ENCODE data around the gene CTPS2.

DNA sequence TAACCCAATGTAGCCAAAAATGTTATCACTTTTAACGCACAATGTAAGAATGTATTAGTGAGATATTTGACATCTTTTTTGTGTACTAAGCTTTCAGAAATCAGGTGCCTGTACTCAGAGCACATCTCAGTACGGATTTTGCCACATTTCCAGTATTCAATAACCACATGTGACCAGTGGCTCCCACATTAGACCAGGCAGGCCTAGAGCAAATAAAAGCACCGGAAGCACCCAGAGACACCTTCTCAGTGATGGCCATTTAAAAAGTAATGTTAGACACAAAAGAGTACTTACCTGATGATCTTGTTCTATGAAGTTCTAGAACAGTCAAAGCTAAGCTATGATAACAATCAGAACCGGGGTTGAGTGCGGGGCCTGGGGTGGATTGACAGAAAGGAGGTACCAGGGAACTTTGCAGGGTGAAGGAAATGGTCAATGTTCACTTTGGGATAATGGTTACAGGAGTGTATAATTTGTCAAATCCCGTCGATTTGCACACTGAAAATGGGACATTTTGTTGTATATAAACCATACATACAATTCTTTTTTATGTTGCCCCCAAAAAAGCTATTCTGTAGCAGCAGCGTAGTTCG is 1.2 kb downstream of the CTPS2 start:
- TF ChIP-seq SIN3A (IDR thresholded peaks at IDR 0.05; ENCODE audit: borderline replicate concordance, insufficient read depth, low read length) (no peak), TAF1 (IDR thresholded peaks at IDR 0.05; ENCODE audit: borderline replicate concordance, insufficient read depth, low read length) (no peak)

All from PFSK-1 (cell line).